ENCODE measurements around the gene CXCL5.

DNA sequence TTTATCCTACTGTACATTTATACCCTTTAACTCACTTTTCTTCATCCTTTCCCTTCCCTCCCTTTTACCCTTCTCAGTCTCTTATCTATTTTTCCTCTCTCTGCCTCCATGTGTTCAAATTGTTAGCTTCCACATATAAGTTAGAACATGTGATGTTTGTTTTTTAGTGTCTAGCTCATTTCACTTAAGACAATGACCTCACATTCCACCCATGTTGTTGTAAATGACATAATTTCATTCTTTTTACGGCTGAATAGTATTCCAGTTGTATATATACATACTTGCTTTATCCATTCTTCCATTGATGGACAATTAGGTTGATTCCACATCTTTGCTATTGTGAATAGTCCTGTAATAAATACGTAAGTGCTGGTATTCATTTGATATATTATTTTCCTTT is 47.3 kb upstream of the CXCL5 start:
- TF ChIP-seq, protein P1, sequence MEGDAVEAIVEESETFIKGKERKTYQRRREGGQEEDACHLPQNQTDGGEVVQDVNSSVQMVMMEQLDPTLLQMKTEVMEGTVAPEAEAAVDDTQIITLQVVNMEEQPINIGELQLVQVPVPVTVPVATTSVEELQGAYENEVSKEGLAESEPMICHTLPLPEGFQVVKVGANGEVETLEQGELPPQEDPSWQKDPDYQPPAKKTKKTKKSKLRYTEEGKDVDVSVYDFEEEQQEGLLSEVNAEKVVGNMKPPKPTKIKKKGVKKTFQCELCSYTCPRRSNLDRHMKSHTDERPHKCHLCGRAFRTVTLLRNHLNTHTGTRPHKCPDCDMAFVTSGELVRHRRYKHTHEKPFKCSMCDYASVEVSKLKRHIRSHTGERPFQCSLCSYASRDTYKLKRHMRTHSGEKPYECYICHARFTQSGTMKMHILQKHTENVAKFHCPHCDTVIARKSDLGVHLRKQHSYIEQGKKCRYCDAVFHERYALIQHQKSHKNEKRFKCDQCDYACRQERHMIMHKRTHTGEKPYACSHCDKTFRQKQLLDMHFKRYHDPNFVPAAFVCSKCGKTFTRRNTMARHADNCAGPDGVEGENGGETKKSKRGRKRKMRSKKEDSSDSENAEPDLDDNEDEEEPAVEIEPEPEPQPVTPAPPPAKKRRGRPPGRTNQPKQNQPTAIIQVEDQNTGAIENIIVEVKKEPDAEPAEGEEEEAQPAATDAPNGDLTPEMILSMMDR (conservative IDR thresholded peaks at IDR 0.05): no peak
- no peak for TF ChIP-seq ZFX (IDR thresholded peaks at IDR 0.05)

Measured in C4-2B (cell line).